H1 (cell line): ENCODE data around the gene AGBL4. TPM values are rescaled to one million over a fixed set of nuclear protein-coding genes. Genes with fewer than 3 reads are reported as not detected.

Experiments used
- CBX8 ChIP-seq: fragments of 300-800, 300-1000 bp; sonication (generic); IDR thresholded peaks from 2 replicates; pipeline ENCODE4 v1.7.1; 2016; ENCODE audit warnings: low read depth, low read length, borderline replicate concordance
- CHD7 ChIP-seq: fragments of 300-600 bp; sonication (generic); IDR thresholded peaks from 2 replicates; pipeline ENCODE4 v1.7.1; 2012; ENCODE audit warnings: low read length, moderate library complexity, mild to moderate bottlenecking, inconsistent platforms; ENCODE audit not compliant: insufficient replicate concordance
- CTBP2 ChIP-seq: IDR thresholded peaks from 2 replicates; pipeline ENCODE4 v1.7.0; 2011; ENCODE audit warnings: borderline replicate concordance, mild to moderate bottlenecking, moderate library complexity, mixed read lengths, low read length; ENCODE audit not compliant: insufficient read depth, insufficient read length
- JUN ChIP-seq: IDR thresholded peaks from 2 replicates; pipeline ENCODE4 v1.6.1; 2011; ENCODE audit warnings: low read depth, mild to moderate bottlenecking, improper control_type of control experiment, low read length
- NRF1 ChIP-seq: IDR thresholded peaks from 2 replicates; pipeline ENCODE4 v1.6.1; 2011; ENCODE audit warnings: mild to moderate bottlenecking, low read depth, low read length, improper control_type of control experiment
- RBBP5 ChIP-seq: IDR thresholded peaks from 2 replicates; pipeline ENCODE4 v1.7.1; 2012; ENCODE audit warnings: low read depth, mild to moderate bottlenecking, inconsistent platforms, low read length, moderate library complexity, borderline replicate concordance
- SAP30 ChIP-seq: fragments of 300-600 bp; sonication (generic); IDR thresholded peaks from 2 replicates; pipeline ENCODE4 v1.7.1; 2012; ENCODE audit warnings: low read length, moderate library complexity, mild to moderate bottlenecking, inconsistent platforms; ENCODE audit not compliant: insufficient read depth, insufficient replicate concordance
- SUZ12 ChIP-seq: fragments of 200-600 bp; sonication (generic); IDR thresholded peaks from 2 replicates; pipeline ENCODE4 v1.6.1; 2012; ENCODE audit warnings: mild to moderate bottlenecking, inconsistent platforms, low read length, moderate library complexity, mixed read lengths
- TBP ChIP-seq: IDR thresholded peaks from 2 replicates; pipeline ENCODE4 v1.6.1; 2011; ENCODE audit warnings: low read depth, low read length, improper control_type of control experiment
- TCF12 ChIP-seq: IDR thresholded peaks from 2 replicates; pipeline ENCODE4 v1.6.1; 2011; ENCODE audit warnings: low read depth, mild to moderate bottlenecking, low read length
- polyA plus RNA-seq, 7 experiments: library from polyadenylated mRNA; depleted of rRNA in 3 of 7; stranded (reverse) in 5 of 7; unstranded in 2 of 7; fragments of >200 nt in 5 of 7; fragments of 200-250 nt in 2 of 7; gene quantifications; 1 replicate in 5 of 7; 2 replicates in 1 of 7; 4 replicates in 1 of 7; pipeline versions ENCODE4 v1.2.1 to v1.2.3, GENCODE V29; 2011 to 2013; ENCODE audit warnings: missing spikeins in 2 of 7, mixed read lengths in 2 of 7
- total RNA-seq: library from RNA; stranded (reverse); fragmentation: NEBNext Ultra II Directional; extraction: Animal tissue kit (Norgen Biotek cat#: 25700); gene quantifications from 2 replicates; pipeline ENCODE4 v1.2.1, GENCODE V29; 2021

AGBL4 gene
- total and polyA plus RNA-seq, 2 of the 8 experiments (the other 6 are each of a cell fraction or from before 2014, with no cell fraction given): 0.41 to 0.45 TPM

DNA sequence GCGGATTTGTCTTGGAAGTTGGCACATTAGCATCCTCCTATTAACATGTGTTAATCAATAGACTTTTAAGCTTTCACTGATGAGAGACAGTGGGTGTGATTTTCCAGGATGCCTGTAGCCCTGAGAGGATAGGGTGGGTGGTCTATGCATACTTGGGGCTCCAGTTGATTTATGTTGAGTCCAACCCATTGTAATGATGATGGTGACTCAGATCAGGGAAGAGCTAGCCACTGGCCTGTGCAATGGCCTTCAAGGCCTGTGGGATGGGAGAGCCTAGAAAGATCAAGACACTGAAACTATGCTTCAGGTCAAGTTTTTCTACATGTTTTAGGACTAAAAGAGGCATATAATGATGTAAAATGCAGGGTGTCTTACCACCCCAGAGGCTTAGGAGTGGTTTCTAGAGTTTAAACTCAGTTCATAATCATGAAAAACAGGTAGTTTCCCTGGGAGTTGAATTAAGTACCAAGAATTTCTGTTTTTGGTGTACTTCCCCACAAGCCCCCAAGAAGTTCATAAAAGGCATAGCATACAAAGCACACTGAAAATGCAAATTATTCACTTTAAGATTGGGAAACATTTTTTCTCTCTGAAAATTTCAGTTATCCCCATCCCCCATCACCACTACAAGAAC, 1267.0 kb downstream of the AGBL4 start (continued):
- no peak for TF ChIP-seq CHD7
- TF ChIP-seq NRF1: no peak
- no peak for TF ChIP-seq CBX8
- TF ChIP-seq TBP: no peak
- TF ChIP-seq JUN: no peak
- no peak for TF ChIP-seq RBBP5
- TF ChIP-seq SUZ12: no peak
- TF ChIP-seq CTBP2: no peak
- TF ChIP-seq TCF12: no peak
- TF ChIP-seq SAP30: no peak
